ENCODE data around the gene RETN.

DNA sequence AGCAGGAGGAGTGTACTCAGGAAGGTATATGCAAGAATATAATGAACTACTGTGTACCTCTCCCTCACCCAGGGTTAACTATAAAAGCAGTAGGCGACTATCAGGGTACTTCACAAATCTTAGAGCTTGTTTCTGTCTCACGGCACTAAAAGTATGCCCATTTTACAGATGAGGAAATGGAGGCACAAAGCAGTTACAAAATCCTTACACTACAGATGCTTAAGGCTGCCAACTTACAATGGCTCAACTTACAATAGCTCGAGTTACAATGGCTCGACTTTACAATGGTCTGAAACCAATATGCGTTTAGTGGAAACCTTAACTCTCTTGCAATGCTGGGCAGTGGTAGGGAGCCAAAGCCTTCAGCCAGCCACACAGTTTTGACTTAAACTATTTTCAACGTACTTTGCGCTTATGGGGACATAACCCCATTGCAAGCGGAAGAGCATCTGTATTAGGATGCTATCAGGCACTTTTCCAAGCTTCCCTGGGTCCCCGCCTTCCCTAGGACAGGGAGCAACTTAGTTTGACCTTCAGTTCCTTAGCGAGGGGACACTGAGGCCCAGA lies 29.0 kb downstream of the RETN start:
- TF ChIP-seq CTCF (IDR thresholded peaks at IDR 0.05) = no peak
- TF ChIP-seq POLR2A (IDR thresholded peaks at IDR 0.05) = no peak
